Measurements from ENCODE around the gene CENPT.
"Not testable (repeated sequence)": the region's sequence is repeated elsewhere in the genome, so short reads cannot be mapped to it uniquely, and the experiment has no call there.

Gene CENPT

GRCh38 chr16:67848118-67848517 lies 625 bp upstream of the CENPT start:
- DNase-seq (ENCODE audit: low read depth in 2 of 2, low spot score in 1 of 2): no peak

- DNase-seq (ENCODE audit: low read depth in 2 of 2, low spot score in 1 of 2): peak; percentile 88 to 90
These were observed 1.0 kb downstream of the CENPT start, which contains the start of gene NUTF2 for GRCh38 chr16:67846320-67847063. Gene NUTF2 (plus strand): TSS chr16:67846933. CDS start chr16:67865131, 18,198 bp downstream.

- DNase-seq (ENCODE audit: low read depth in 2 of 2, low spot score in 1 of 2): no peak
These were observed 1.5 kb downstream of the CENPT start for GRCh38 chr16:67846063-67846319.

- no peak for DNase-seq (ENCODE audit: low read depth in 2 of 2, low spot score in 1 of 2)
These were observed 2.0 kb downstream of the CENPT start for GRCh38 chr16:67845291-67846062.

- DNase-seq (ENCODE audit: low read depth in 2 of 2, low spot score in 1 of 2): no peak
These were observed 3.0 kb downstream of the CENPT start for GRCh38 chr16:67844497-67844896.

- DNase-seq (ENCODE audit: low read depth in 2 of 2, low spot score in 1 of 2): no peak
These were observed 4.1 kb downstream of the CENPT start for GRCh38 chr16:67843343-67843765.

GRCh38 chr16:67842509-67843342 lies 4.8 kb downstream of the CENPT start:
- peak in 1 of 2 donors; percentile 20 for DNase-seq (ENCODE audit: low read depth in 2 of 2, low spot score in 1 of 2)

- DNase-seq (ENCODE audit: low read depth in 2 of 2, low spot score in 1 of 2): peak; percentile 86 to 87
These were observed 5.5 kb downstream of the CENPT start, which contains the start of gene THAP11 for GRCh38 chr16:67841816-67842508. Gene THAP11 (plus strand): TSS chr16:67842320. CDS start chr16:67842555, 235 bp downstream.

- no peak for DNase-seq (ENCODE audit: low read depth in 2 of 2, low spot score in 1 of 2)
These were observed 6.2 kb downstream of the CENPT start for GRCh38 chr16:67841198-67841815.

GRCh38 chr16:67837811-67838210 lies 9.7 kb downstream of the CENPT start:
- DNase-seq (ENCODE audit: low read depth in 2 of 2, low spot score in 1 of 2): no peak

GRCh38 chr16:67837190-67837589 lies 10.3 kb downstream of the CENPT start:
- DNase-seq (ENCODE audit: low read depth in 2 of 2, low spot score in 1 of 2): not testable (repeated sequence)

- no peak for DNase-seq (ENCODE audit: low read depth in 2 of 2, low spot score in 1 of 2)
These were observed 13.3 kb downstream of the CENPT start for GRCh38 chr16:67834242-67834614.

- peak; percentile 77 to 79 for DNase-seq (ENCODE audit: low read depth in 2 of 2, low spot score in 1 of 2)
These were observed 13.9 kb downstream of the CENPT start for GRCh38 chr16:67833415-67834241.

- DNase-seq (ENCODE audit: low read depth in 2 of 2, low spot score in 1 of 2): no peak
These were observed 14.5 kb downstream of the CENPT start for GRCh38 chr16:67833030-67833414.

- no peak for DNase-seq (ENCODE audit: low read depth in 2 of 2, low spot score in 1 of 2)
These were observed 18.8 kb downstream of the CENPT start for GRCh38 chr16:67828651-67829050.

- no peak for DNase-seq (ENCODE audit: low read depth in 2 of 2, low spot score in 1 of 2)
These were observed 21.6 kb downstream of the CENPT start for GRCh38 chr16:67825906-67826305.

GRCh38 chr16:67825119-67825518 lies 22.4 kb downstream of the CENPT start:
- no peak for DNase-seq (ENCODE audit: low read depth in 2 of 2, low spot score in 1 of 2)

- no peak for DNase-seq (ENCODE audit: low read depth in 2 of 2, low spot score in 1 of 2)
These were observed 25.0 kb downstream of the CENPT start for GRCh38 chr16:67822511-67822910.

GRCh38 chr16:67820608-67821259 lies 26.8 kb downstream of the CENPT start:
- no peak for DNase-seq (ENCODE audit: low read depth in 2 of 2, low spot score in 1 of 2)
